Measurements from ENCODE around the gene DYNC2H1.
"Not testable (repeated sequence)": the region's sequence is repeated elsewhere in the genome, so short reads cannot be mapped to it uniquely, and the experiment has no call there.

The DYNC2H1 gene

GRCh38 chr11:103368145-103368544 lies 258.9 kb downstream of the DYNC2H1 start:
- no peak for DNase-seq (ENCODE audit: low spot score)

GRCh38 chr11:103370076-103370475 lies 260.9 kb downstream of the DYNC2H1 start:
- DNase-seq (ENCODE audit: low spot score), result no peak

DNA sequence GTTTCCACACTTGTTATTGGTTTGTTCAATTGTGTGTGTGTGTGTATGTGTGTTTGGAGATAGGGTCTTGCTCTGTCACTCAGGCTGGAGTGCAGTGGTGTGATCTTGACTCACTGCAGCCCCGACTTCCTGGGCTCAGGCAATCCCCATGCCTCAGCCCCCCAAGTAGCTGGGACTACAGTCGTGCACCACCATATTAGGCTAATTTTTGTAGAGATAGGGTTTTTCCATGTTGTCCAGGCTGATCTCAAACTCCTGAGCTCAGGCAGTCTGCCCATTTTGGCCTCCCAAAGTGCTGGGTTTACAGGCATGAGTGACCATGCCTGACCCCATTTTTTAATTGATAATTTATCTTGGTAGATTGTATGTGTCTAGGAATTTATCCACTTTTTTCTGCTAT lies 263.7 kb downstream of the DYNC2H1 start:
- no peak for DNase-seq (ENCODE audit: low spot score)

DNA sequence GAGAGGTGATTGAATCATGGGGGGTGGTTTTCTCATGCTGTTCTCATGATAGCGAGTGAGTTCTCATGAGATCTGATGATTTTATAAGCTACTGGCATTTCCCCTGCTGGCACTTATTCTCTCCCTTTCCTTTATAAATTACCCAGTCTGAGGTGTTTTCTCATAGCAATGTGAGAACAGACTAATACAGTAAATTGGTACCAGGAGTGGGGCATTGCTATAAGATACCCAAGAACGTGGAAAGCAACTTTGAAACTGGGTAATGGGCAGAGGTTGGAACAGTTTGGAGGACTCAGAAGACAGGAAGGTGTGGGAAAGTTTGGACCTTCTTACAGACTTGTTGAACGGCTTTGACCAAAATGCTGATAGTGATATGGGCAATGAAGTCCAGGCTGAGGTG lies 265.0 kb downstream of the DYNC2H1 start:
- DNase-seq (ENCODE audit: low spot score), result not testable (repeated sequence)

GRCh38 chr11:103378931-103379330 lies 269.7 kb downstream of the DYNC2H1 start:
- no peak for DNase-seq (ENCODE audit: low spot score)

DNA sequence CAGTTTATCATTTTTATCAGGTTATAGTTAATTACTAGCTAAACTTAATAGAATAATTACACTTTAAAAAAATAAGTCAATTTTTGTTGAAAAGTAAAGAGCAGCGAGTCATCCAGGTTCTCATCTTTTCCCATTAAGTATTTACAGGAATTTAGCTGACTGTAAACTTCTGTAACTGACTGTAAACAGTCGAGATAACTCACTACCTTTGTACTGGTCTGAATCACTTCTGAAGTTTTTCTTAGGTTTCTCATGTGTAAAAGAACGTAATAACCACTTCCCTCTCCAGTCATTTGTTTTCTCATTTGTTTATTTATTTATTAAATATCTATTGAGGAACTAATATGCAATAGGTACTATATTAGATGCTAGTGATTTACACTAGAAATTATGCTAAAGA lies 270.8 kb downstream of the DYNC2H1 start:
- no peak for DNase-seq (ENCODE audit: low spot score)

GRCh38 chr11:103384652-103385051 lies 275.4 kb downstream of the DYNC2H1 start:
- no peak for DNase-seq (ENCODE audit: low spot score)

- DNase-seq (ENCODE audit: low spot score), result no peak
These were observed 286.4 kb downstream of the DYNC2H1 start for GRCh38 chr11:103395612-103396011.

- no peak for DNase-seq (ENCODE audit: low spot score)
These were observed 287.0 kb downstream of the DYNC2H1 start for GRCh38 chr11:103396237-103396636.

DNA sequence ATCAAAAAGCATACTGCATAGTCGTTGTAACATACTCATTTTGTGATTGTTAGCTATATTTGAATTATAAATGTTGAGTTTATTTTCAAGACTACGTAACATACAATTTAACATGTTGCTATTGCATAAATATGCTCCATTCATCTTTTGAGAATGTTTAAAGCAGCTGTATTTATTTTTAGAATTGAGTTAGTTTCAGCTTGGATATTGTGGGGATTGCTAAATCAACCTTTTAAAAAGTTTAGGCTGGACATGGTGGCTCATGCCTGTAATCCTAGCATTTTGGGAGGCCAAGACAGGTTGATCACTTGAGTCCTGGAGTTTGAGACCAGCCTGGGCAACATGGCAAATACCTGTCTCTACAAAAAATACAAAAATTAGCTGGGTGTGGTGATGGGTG lies 288.1 kb downstream of the DYNC2H1 start:
- no peak for DNase-seq (ENCODE audit: low spot score)

DNA sequence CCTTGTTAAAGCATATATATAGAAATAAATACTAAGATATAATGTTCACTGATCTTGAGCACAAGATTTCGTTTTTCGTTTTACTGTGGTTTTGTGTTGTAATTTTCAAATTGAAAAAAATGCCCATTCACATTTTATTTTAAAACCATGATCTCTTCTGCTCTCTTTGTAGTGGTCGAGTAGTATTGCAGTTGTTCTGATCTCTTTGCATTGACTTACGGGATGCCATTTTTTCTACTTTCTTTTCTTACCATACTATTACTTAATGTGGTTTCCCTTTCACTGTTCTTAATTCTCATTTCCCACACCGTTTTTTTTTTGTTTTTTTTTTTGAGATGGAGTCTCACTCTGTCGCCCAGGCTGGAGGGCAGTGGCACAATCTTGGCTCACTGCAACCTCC lies 289.6 kb downstream of the DYNC2H1 start:
- no peak for DNase-seq (ENCODE audit: low spot score)

GRCh38 chr11:103406357-103406756 lies 297.1 kb downstream of the DYNC2H1 start:
- no peak for DNase-seq (ENCODE audit: low spot score)

GRCh38 chr11:103407641-103408040 lies 298.4 kb downstream of the DYNC2H1 start:
- DNase-seq (ENCODE audit: low spot score), result no peak

- DNase-seq (ENCODE audit: low spot score), result no peak
These were observed 304.2 kb downstream of the DYNC2H1 start for GRCh38 chr11:103413266-103413888.

DNA sequence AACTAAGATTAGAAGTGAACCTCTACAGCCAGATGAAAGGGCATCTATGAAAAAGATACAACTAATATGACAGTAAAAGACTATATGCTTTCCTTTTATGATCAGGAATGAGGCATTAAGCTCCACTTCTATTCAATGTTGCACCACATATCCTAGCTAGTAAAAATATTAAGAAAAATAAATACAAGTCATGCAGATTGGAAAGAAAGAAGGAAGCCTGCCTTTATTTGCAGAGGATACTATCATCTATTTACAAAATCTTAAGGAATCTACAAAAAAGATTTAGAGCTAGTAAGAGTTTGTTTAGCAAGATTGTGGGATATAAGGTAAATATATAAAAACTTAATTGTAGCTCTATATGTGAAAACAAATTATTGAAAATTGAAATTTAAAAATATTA lies 308.8 kb downstream of the DYNC2H1 start:
- DNase-seq (ENCODE audit: low spot score), result no peak

DNA sequence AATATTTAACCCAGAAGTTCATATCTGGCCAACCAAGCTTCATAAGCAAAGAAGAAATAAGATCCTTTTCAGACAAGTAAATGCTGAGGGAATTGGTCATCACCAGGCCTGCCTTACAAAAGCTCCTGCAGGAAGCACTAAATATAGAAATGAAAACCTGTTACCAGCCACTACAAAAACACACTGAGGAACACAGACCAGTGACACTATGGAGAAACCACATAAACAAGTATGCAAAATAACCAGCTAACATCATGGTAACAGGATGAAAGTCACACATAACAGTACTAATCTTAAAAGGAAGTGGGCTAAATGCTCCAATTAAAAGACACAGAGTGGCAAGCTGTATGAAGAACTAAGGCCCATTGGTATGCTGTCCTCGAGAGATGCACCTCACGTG lies 311.4 kb downstream of the DYNC2H1 start:
- peak; percentile 32 for DNase-seq (ENCODE audit: low spot score)

- DNase-seq (ENCODE audit: low spot score), result no peak
These were observed 324.3 kb downstream of the DYNC2H1 start for GRCh38 chr11:103433386-103434072.

DNA sequence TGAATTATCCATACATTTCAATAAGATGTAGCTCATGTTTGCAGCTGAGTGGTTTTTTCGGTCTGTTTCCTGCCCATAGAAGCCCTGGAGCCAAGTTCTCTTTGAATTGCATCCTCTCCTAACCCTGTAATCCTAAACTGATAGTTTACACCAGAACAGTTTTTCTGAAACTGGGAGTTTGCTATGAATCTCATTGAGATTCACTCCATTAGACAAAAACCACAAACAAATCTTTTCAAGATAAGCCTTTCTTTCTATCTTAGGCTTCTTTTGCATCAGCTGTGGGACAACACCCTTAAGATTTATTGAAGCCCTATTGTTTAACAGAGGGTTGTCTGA lies 324.8 kb downstream of the DYNC2H1 start:
- DNase-seq (ENCODE audit: low spot score), result no peak

DNA sequence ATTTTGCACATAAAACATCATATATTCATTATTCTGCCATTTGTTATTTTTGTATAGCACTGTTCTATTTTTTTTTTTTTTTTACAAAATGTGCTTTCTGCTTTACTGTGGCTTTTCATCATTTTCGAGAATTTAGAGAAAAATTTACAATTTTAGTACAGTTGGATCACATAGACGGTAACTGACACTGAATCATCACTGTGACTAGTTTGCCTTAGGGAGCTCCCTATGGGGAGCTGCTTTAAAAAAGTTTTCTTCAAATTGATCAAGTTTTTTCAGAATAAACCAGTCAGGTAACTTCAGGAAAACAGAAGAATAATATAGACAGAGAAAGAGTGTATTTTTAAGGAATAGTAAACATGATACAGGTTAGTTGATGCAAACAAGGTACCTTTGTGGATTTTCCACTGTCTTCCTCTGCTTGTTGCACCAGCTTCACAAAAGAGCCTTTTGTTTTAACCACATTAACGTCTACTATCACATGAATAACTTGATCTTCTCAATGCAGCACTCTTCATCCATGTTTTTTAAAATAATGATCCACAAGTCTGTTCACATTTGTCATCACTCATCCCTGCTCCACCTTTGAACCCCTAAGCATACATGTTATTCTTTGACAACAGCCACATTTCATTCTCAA lies 327.0 kb downstream of the DYNC2H1 start:
- DNase-seq (ENCODE audit: low spot score), result no peak

- no peak for DNase-seq (ENCODE audit: low spot score)
These were observed 331.8 kb downstream of the DYNC2H1 start for GRCh38 chr11:103441021-103441420.

DNA sequence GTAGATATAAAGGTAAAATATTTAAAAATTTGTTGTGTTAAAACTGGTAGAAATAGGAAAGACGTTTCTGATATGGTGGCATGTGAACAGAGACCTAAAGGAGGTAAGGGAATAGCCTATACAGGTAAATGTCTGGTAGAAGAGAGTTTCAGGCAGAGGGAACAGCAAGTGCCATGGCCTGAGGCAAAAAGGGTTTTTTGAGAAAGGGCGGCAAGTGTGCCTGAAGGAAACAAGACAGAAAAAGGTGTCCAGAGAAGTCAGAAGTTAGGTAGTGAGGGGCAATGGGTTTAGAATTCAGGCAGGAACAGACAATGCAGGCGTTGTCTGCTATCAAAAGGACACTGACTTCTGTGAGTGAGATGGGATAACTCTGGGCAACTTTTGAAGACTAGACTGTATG lies 339.7 kb downstream of the DYNC2H1 start:
- no peak for DNase-seq (ENCODE audit: low spot score)

- DNase-seq (ENCODE audit: low spot score), result no peak
These were observed 341.0 kb downstream of the DYNC2H1 start for GRCh38 chr11:103450241-103450640.

DNA sequence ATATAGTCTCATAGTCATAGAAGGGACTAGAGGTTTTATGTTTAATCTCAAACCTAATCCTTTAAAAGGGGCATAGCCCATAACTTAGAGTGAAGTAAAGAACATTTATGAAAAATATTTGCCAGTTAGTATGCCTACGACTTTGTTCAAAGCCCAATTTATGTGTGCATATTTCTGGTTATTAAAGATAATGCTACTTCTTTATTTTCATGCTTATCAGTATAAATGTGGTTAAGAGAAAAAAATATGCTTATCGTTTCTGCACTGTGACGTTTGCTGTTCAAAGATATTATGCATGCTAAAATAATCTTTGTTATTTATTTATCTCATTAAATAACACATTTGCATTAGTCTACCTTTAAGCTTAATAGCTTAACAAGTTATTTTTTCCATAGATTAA lies 343.9 kb downstream of the DYNC2H1 start:
- no peak for DNase-seq (ENCODE audit: low spot score)
